ENCODE data around the gene ALDH3B2. TPM values are rescaled to one million over a fixed set of nuclear protein-coding genes. Genes with fewer than 3 reads are reported as not detected.

Gene ALDH3B2
- total and polyA plus RNA-seq, 2 of the 8 experiments (the other 6 are each of a cell fraction or from before 2014, with no cell fraction given): not detected

GRCh38 chr11:67691149-67691548, 16.7 kb upstream of the ALDH3B2 start:
- Histone ChIP-seq H3K4me3 (ENCODE audit: extremely low read depth in 1 of 4, insufficient read depth in 2 of 4, low read depth in 3 of 4, low read length in 4 of 4) (no peak overlapping the region), H3K27ac (ENCODE audit: low read depth, low read length) (no peak overlapping the region), H3K56ac (replicated peaks; ENCODE audit: insufficient read length, low read depth, low read length) (no peak overlapping the region), H2BK12ac (ENCODE audit: low read depth, low read length) (no peak overlapping the region), H2BK5ac (ENCODE audit: low read depth, low read length) (no peak overlapping the region), H3K18ac (ENCODE audit: extremely low read depth, low read length) (no peak overlapping the region), H2BK120ac (replicated peaks; ENCODE audit: low read depth, low read length) (no peak overlapping the region), H3K4me1 (replicated peaks in 1 of 4; ENCODE audit: control insufficient read depth in 3 of 4, insufficient read depth in 4 of 4, low read length in 3 of 4) (no peaks in the 10 kb centered on the region), H3K9me3 (ENCODE audit: insufficient read depth in 2 of 2, low read depth in 1 of 2, low read length in 1 of 2) (peaks cover 3 to 6% of the 10 kb centered on the region in 2 experiments; a peak in 3 of 4 replicates), H4K20me1 (replicated peaks in 1 of 2; ENCODE audit: control insufficient read depth in 1 of 2, insufficient read depth in 2 of 2, low read length in 2 of 2) (no peaks in the 10 kb centered on the region), H3K4me2 (ENCODE audit: insufficient read depth in 1 of 2, low read depth in 2 of 2, low read length in 2 of 2) (no peak overlapping the region), H3K27me3 (replicated peaks in 1 of 4; ENCODE audit: control insufficient read depth in 3 of 4, extremely low read depth in 1 of 4, insufficient read depth in 3 of 4, low read length in 3 of 4) (no peaks in the 10 kb centered on the region; a peak in 2 of 7 replicates), H2AK5ac (ENCODE audit: low read depth, low read length) (no peak overlapping the region), H4K91ac (replicated peaks; ENCODE audit: insufficient read length, low read length) (no peak overlapping the region), H2AFZ (ENCODE audit: low read length) (no peak overlapping the region), H3K79me1 (ENCODE audit: low read depth, low read length) (no peaks in the 10 kb centered on the region), H4K8ac (ENCODE audit: extremely low read depth, insufficient read depth, low read length) (no peak overlapping the region), H2BK20ac (ENCODE audit: low read length) (no peak overlapping the region), H3K14ac (ENCODE audit: insufficient read length) (no peak overlapping the region), H2BK15ac (ENCODE audit: low read length) (no peak overlapping the region), H4K5ac (ENCODE audit: insufficient read length, low read depth, low read length) (no peak overlapping the region), H3K36me3 (ENCODE audit: control insufficient read depth in 2 of 4, insufficient read depth in 4 of 4, low read length in 3 of 4) (no peaks in the 10 kb centered on the region), H3K23ac (ENCODE audit: insufficient read length) (no peak overlapping the region), H3K4ac (replicated peaks; ENCODE audit: insufficient read length, low read depth, low read length) (no peak overlapping the region), H3K9ac (replicated peaks in 1 of 4; ENCODE audit: extremely low read depth in 1 of 4, low read depth in 3 of 4, low read length in 3 of 4) (no peak overlapping the region), H3K79me2 (ENCODE audit: control insufficient read depth in 1 of 2, insufficient read depth in 2 of 2, low read length in 2 of 2) (no peaks in the 10 kb centered on the region), H3K23me2 (ENCODE audit: low read depth, low read length) (no peaks in the 10 kb centered on the region)
- WGBS, 2 experiments (ENCODE audit: extremely low coverage in 1 of 2, insufficient coverage in 1 of 2, insufficient read length in 1 of 2, insufficient replicate concordance in 2 of 2, low coverage in 1 of 2, low lambda C conversion rate in 2 of 2, missing lambda C conversion rate in 1 of 2): 44% methylated on average over 2 of the region's 2 CpGs; no CpG with 5 or more reads in 1 of the 2 experiments
- no peak for FAIRE-seq
- POLR2A ChIA-PET (ENCODE audit: partially characterized antibody): no interaction called here
- TF ChIP-seq TAF7 (optimal IDR thresholded peaks at IDR 0.05; ENCODE audit: borderline replicate concordance, low read depth, low read length) (no peak), E2F6 (IDR thresholded peaks at IDR 0.05) (no peak), RAD21 (IDR thresholded peaks at IDR 0.05 in 1 of 2, conservative IDR thresholded peaks at IDR 0.05 in 1 of 2; ENCODE audit: low read depth in 2 of 2, low read length in 2 of 2) (peak; percentile 38 to 54; a peak in 3 of 4 replicates)
- TF ChIP-seq, protein P1, sequence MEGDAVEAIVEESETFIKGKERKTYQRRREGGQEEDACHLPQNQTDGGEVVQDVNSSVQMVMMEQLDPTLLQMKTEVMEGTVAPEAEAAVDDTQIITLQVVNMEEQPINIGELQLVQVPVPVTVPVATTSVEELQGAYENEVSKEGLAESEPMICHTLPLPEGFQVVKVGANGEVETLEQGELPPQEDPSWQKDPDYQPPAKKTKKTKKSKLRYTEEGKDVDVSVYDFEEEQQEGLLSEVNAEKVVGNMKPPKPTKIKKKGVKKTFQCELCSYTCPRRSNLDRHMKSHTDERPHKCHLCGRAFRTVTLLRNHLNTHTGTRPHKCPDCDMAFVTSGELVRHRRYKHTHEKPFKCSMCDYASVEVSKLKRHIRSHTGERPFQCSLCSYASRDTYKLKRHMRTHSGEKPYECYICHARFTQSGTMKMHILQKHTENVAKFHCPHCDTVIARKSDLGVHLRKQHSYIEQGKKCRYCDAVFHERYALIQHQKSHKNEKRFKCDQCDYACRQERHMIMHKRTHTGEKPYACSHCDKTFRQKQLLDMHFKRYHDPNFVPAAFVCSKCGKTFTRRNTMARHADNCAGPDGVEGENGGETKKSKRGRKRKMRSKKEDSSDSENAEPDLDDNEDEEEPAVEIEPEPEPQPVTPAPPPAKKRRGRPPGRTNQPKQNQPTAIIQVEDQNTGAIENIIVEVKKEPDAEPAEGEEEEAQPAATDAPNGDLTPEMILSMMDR (IDR thresholded peaks at IDR 0.05; ENCODE audit: control extremely low read depth in 1 of 3, insufficient read depth in 1 of 3, low read depth in 1 of 3, low read length in 3 of 3): peak in 2 of 3 experiments; percentile 17 to 41; a peak in 2 of 4 replicates
- CTCF ChIA-PET (ENCODE audit: partially characterized antibody): interaction anchor here (0.6 to 3.6 kb wide), 14 partner anchors 9 to 157 kb away, joined by 3 to 15 read pairs (median 4); partner anchors contain the start of gene NUDT8
- no peak for DNase-seq (ENCODE audit: low read depth in 1 of 2, low spot score in 2 of 2)

Measured in H1 (cell line).